T-cell (primary cell): ENCODE results near the gene RAD51AP1. TPM values are rescaled to one million over a fixed set of nuclear protein-coding genes. Genes with fewer than 3 reads are reported as not detected.

Experiments
- ATAC-seq, 4 experiments: fragments of 200-7000 bp in 3 of 4; fragments of 150-1000 bp in 1 of 4; cut with Tn5 transposase; replicated peaks in 1 of 4; 1 replicate in 3 of 4; 2 replicates in 1 of 4; pipeline ENCODE4 v1.10.0; 2021; ENCODE audit warnings: moderate library complexity in 3 of 4, mild to moderate bottlenecking in 2 of 4, moderate number of reproducible peaks in 1 of 4
- CTCF ChIA-PET, 2 donors: fragments of 300-600 bp; sonication (Branson Sonifier 250); formaldehyde crosslinking; loops; one replicate each; lab custom pipeline; 2022; ENCODE audit warnings: antibody characterized with exemption in 2 of 2; lab: Charles Lee
- POLR2A ChIA-PET, 2 donors: fragments of 300-600 bp; sonication (Branson Sonifier 250); formaldehyde crosslinking; loops; one replicate each; lab custom pipeline; 2022; ENCODE audit warnings: antibody characterized with exemption in 2 of 2; lab: Charles Lee
- DNase-seq, 35 experiments: peaks; one replicate each; pipeline versions ENCODE4 v3.0.0 to v3.0.0-alpha.2; 2013 to 2023
- H3K27ac ChIP-seq: one replicate; pipeline ENCODE4 v1.5.1; 2013; ENCODE audit warnings: low read length
- H3K27me3 ChIP-seq, 2 experiments: replicated peaks in 1 of 2; 1 replicate in 1 of 2; 2 replicates in 1 of 2; pipeline versions ENCODE4 v1.6.1 to v1.7.0; 2013; ENCODE audit warnings: low read length in 1 of 2, mixed read lengths in 1 of 2; ENCODE audit not compliant: control insufficient read depth in 2 of 2, insufficient read depth in 2 of 2; ENCODE audit errors: extremely low read depth in 1 of 2
- H3K36me3 ChIP-seq, 2 donors: 1 replicate in 1 of 2; 2 replicates in 1 of 2; pipeline versions ENCODE4 v1.6.1 to v1.7.0; 2013; ENCODE audit warnings: low read length in 1 of 2; ENCODE audit not compliant: control insufficient read depth in 2 of 2, insufficient read depth in 1 of 2; ENCODE audit errors: extremely low read depth in 1 of 2
- H3K4me1 ChIP-seq, 2 experiments: 1 replicate in 1 of 2; 2 replicates in 1 of 2; pipeline versions ENCODE4 v1.6.1 to v1.7.0; 2013; ENCODE audit warnings: low read length in 2 of 2, mixed read lengths in 1 of 2; ENCODE audit not compliant: insufficient read depth in 2 of 2, control insufficient read depth in 1 of 2; ENCODE audit errors: extremely low read depth in 1 of 2
- H3K4me3 ChIP-seq, 2 donors: 1 replicate in 1 of 2; 2 replicates in 1 of 2; pipeline versions ENCODE4 v1.5.1 to v1.7.0; 2013; ENCODE audit warnings: mild to moderate bottlenecking in 2 of 2, low read length in 1 of 2, moderate library complexity in 1 of 2; ENCODE audit not compliant: control insufficient read depth in 1 of 2; ENCODE audit errors: extremely low read depth in 1 of 2
- H3K9me3 ChIP-seq: 2 replicates; pipeline ENCODE4 v1.7.0; 2013
- H3K27ac Mint-ChIP-seq, 2 donors: one replicate each; pipeline ENCODE4 v1.8.0; 2020 to 2021; ENCODE audit warnings: mild to moderate bottlenecking in 2 of 2, mixed read lengths in 2 of 2
- H3K27me3 Mint-ChIP-seq, 2 donors: one replicate each; pipeline ENCODE4 v1.8.0; 2021 to 2022; ENCODE audit warnings: mixed read lengths in 2 of 2
- H3K36me3 Mint-ChIP-seq: one replicate; pipeline ENCODE4 v1.8.0; 2021; ENCODE audit warnings: mixed read lengths
- H3K4me1 Mint-ChIP-seq, 3 donors: one replicate each; pipeline ENCODE4 v1.8.0; 2020 to 2022; ENCODE audit warnings: mixed read lengths in 3 of 3, mild to moderate bottlenecking in 1 of 3
- H3K4me3 Mint-ChIP-seq, 3 donors: one replicate each; pipeline ENCODE4 v1.8.0; 2020 to 2022; ENCODE audit warnings: mild to moderate bottlenecking in 3 of 3, mixed read lengths in 3 of 3, moderate library complexity in 3 of 3
- H3K9me3 Mint-ChIP-seq, 3 donors: one replicate each; pipeline ENCODE4 v1.8.0; 2020 to 2022; ENCODE audit warnings: mixed read lengths in 3 of 3
- WGBS: methylation state at CpG from one replicate; pipeline ENCODE4 v1.1.5; 2013; ENCODE audit warnings: missing lambda C conversion rate; ENCODE audit not compliant: insufficient coverage; 5-methylcytosine and 5-hydroxymethylcytosine counted together
- total RNA-seq, 35 experiments: library from RNA in 6 of 35; stranded (reverse) in 6 of 35; fragments of 120-200 nt in 1 of 35; gene quantifications; one replicate each; pipeline versions ENCODE4 v1.2.1 to v1.2.4 and lab custom pipeline; 2013 to 2026

The RAD51AP1 gene
- total RNA-seq, 5 donors from 2014 or later (not counting 1 experiment from before 2014, with no cell fraction given): 0.60 to 1.7 (median 0.89) TPM

DNA sequence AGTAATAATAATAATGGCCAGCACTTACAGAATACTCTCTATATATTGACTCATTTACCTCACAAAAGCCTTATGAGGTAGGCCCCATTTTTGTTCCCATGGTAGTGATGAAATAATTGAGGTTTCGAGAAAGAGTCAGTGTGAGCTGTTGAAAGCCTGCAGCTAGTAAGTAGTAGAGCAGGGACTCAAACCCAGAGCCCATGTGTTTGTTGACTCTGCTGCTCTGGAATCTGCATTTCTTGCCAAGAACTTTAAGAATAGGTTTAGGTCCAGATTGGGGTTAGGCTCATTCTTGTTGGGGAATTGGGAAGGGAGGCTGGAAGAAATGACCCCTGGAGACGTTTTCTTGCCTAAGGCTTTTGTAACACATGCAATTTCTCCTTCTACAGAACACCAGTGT, 51.3 kb downstream of the RAD51AP1 start:
- no peaks in the 10 kb centered on the region for H3K36me3 ChIP-seq
- H3K27ac ChIP-seq: no peak overlapping the region
- ChIA-PET CTCF (interaction anchor here in 1 of 2 donors (0.6 kb wide), 1 partner anchor 15 kb away, joined by 3 read pairs; no protein-coding TSS in a partner anchor), POLR2A (no interaction called here)
- ATAC-seq: no peak
- no peak overlapping the region for H3K4me3 ChIP-seq
- no peaks in the 10 kb centered on the region for H3K36me3 Mint-ChIP-seq
- H3K9me3 ChIP-seq: no peaks in the 10 kb centered on the region
- H3K4me1 Mint-ChIP-seq: no peaks in the 10 kb centered on the region
- H3K9me3 Mint-ChIP-seq: no peaks in the 10 kb centered on the region
- no peaks in the 10 kb centered on the region for H3K4me1 ChIP-seq
- H3K4me3 Mint-ChIP-seq: no peak overlapping the region
- peaks cover 4 to 9% of the 10 kb centered on the region in 2 donors for H3K27me3 Mint-ChIP-seq
- WGBS: 38% methylated on average over 1 of the region's 2 CpGs
- peaks cover 0 to 7% of the 10 kb centered on the region in 2 experiments for H3K27me3 ChIP-seq
- DNase-seq: no peak
- no peak overlapping the region for H3K27ac Mint-ChIP-seq

DNA sequence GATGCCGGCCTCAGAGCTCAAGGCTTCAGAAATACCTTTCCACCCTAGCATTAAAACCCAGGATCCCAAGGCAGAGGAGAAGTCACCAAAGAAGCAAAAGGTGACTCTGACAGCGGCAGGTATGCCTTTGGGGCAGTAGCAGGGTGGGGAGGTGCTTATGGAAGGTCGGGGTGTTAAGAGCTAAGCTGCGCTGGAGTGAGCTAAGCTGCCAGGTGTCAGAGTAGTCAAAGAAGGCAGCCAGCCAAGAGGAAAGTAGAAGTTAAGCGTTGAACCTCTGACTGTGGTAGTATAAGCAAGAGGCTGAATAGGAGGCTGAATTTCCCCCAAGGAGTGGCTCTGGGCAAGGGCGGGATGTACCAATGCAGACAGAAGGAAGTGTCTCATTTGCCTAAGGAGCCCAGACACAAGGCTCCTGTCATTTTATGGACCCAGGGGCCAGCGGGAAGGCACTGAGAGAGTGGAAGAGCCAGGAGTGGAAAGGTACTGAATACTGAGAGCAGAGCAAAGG, 52.5 kb downstream of the RAD51AP1 start:
- POLR2A ChIA-PET: no interaction called here
- no peaks in the 10 kb centered on the region for H3K36me3 Mint-ChIP-seq
- H3K4me3 Mint-ChIP-seq: no peak overlapping the region

DNA sequence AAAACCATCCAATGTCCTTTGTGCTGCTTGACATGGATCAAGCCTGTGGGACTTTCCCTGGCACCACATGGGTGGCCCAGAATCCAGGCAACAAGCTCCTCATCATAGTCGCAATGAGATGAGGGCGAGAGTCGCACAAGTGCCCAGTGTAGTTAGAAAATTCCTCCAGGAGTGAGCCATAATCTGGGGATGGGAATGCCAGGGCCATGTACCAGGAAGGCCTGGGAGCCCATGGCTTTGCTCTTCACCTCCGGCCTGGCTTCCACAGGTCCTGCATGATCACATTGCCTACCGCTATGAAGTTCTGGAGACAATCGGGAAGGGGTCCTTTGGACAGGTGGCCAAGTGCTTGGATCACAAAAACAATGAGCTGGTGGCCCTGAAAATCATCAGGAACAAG, 57.2 kb downstream of the RAD51AP1 start:
- H3K4me1 Mint-ChIP-seq: no peaks in the 10 kb centered on the region
- 97% methylated on average over 3 of the region's 6 CpGs for WGBS
- no peaks in the 10 kb centered on the region for H3K36me3 ChIP-seq
- no peak overlapping the region for H3K27ac Mint-ChIP-seq
- no peak overlapping the region for H3K4me3 Mint-ChIP-seq
- peaks cover 0 to 10% of the 10 kb centered on the region in 2 experiments for H3K27me3 ChIP-seq
- ChIA-PET POLR2A (interaction anchor here in 1 of 2 donors (0.7 kb wide), 1 partner anchor 55 kb away, joined by 3 read pairs; no protein-coding TSS in a partner anchor), CTCF (no interaction called here)
- peaks cover 0 to 2% of the 10 kb centered on the region in 2 donors for H3K27me3 Mint-ChIP-seq
- no peaks in the 10 kb centered on the region for H3K4me1 ChIP-seq
- DNase-seq: no peak
- H3K4me3 ChIP-seq: no peak overlapping the region
- H3K36me3 Mint-ChIP-seq: no peaks in the 10 kb centered on the region
- H3K27ac ChIP-seq: no peak overlapping the region
- no peaks in the 10 kb centered on the region for H3K9me3 Mint-ChIP-seq
- H3K9me3 ChIP-seq: no peaks in the 10 kb centered on the region
- no peak for ATAC-seq

More for the DNA sequence above, 52.5 kb downstream of the RAD51AP1 start:
- Histone ChIP-seq H3K4me1 (no peaks in the 10 kb centered on the region), H3K27me3 (peaks cover 0 to 9% of the 10 kb centered on the region in 2 experiments), H3K4me3 (no peak overlapping the region), H3K27ac (no peak overlapping the region), H3K36me3 (no peaks in the 10 kb centered on the region), H3K9me3 (no peaks in the 10 kb centered on the region)
- DNase-seq (no peak), ATAC-seq (no peak)
- Mint-ChIP-seq H3K4me1 (no peaks in the 10 kb centered on the region), H3K27ac (no peak overlapping the region), H3K27me3 (peaks cover 4 to 5% of the 10 kb centered on the region in 2 donors), H3K9me3 (no peaks in the 10 kb centered on the region)
- CTCF ChIA-PET: interaction anchor here in 1 of 2 donors (0.6 kb wide), 1 partner anchor 14 kb away, joined by 3 read pairs; no protein-coding TSS in a partner anchor
- 87% methylated on average over 5 of the region's 7 CpGs for WGBS

GRCh38 chr12:4603421-4603820, 64.7 kb downstream of the RAD51AP1 start:
- Histone ChIP-seq H3K4me1 (peaks cover 0 to 2% of the 10 kb centered on the region in 2 experiments), H3K9me3 (no peaks in the 10 kb centered on the region), H3K27me3 (no peaks in the 10 kb centered on the region), H3K27ac (no peak overlapping the region), H3K4me3 (no peak overlapping the region), H3K36me3 (no peaks in the 10 kb centered on the region)
- no peak overlapping the region for H3K4me3 Mint-ChIP-seq
- ChIA-PET POLR2A (no interaction called here), CTCF (interaction anchor here in 1 of 2 donors (0.8 kb wide), 1 partner anchor 9 kb away, joined by 3 read pairs; no protein-coding TSS in a partner anchor)
- no peak overlapping the region for H3K27ac Mint-ChIP-seq
- no peak for DNase-seq
- WGBS: 68% methylated on average over 6 of the region's 7 CpGs
- H3K9me3 Mint-ChIP-seq: no peaks in the 10 kb centered on the region
- H3K36me3 Mint-ChIP-seq: peaks cover 5% of the 10 kb centered on the region
- H3K27me3 Mint-ChIP-seq: peaks cover 3 to 8% of the 10 kb centered on the region in 2 donors
- no peak for ATAC-seq
- peaks cover 14 to 32% (median 30%) of the 10 kb centered on the region in 3 donors for H3K4me1 Mint-ChIP-seq

GRCh38 chr12:4603946-4604345, 65.3 kb downstream of the RAD51AP1 start:
- H3K27me3 ChIP-seq: no peaks in the 10 kb centered on the region
- H3K27me3 Mint-ChIP-seq: peaks cover 3 to 8% of the 10 kb centered on the region in 2 donors
- H3K36me3 ChIP-seq: no peaks in the 10 kb centered on the region
- no CpG with 5 or more reads among the region's 1 CpG for WGBS
- no peak overlapping the region for H3K27ac ChIP-seq
- no peak for ATAC-seq
- no peak overlapping the region for H3K4me3 ChIP-seq
- H3K4me1 Mint-ChIP-seq: peaks cover 19 to 35% (median 31%) of the 10 kb centered on the region in 3 donors
- H3K9me3 ChIP-seq: no peaks in the 10 kb centered on the region
- H3K27ac Mint-ChIP-seq: no peak overlapping the region
- ChIA-PET CTCF (interaction anchor here (0.8 to 2.1 kb wide), 4 partner anchors 8 to 245 kb away, joined by 3 to 9 read pairs (median 4); partner anchors contain the start of genes AKAP3 (in 1 of the 2) and NDUFA9 (in 1 of the 2)), POLR2A (no interaction called here)
- no peak overlapping the region for H3K4me3 Mint-ChIP-seq
- H3K9me3 Mint-ChIP-seq: no peaks in the 10 kb centered on the region
- H3K4me1 ChIP-seq: peaks cover 0 to 2% of the 10 kb centered on the region in 2 experiments
- no peak for DNase-seq
- H3K36me3 Mint-ChIP-seq: peaks cover 8% of the 10 kb centered on the region

DNA sequence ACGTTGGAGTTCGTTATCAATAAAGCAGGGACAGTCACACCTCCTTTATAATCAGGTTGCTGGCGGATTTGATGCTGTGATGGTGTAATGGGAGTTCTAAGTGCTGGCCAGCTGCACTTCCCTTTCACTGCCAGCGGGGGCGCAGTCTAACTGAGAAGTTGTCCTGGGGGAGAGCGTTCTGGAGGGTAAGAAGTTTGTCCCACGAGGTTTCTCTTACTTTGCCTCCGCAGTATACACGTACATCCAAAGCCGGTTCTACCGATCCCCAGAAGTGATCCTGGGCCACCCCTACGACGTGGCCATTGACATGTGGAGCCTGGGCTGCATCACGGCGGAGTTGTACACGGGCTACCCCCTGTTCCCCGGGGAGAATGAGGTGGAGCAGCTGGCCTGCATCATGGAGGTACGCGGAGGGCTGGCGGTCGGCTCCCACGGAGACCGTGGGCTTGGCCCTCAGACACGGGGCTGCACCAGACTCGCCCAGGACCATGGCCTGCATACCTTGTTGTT, 66.0 kb downstream of the RAD51AP1 start:
- H3K27ac ChIP-seq: peak overlapping the region; percentile 15
- peaks cover 0 to 2% of the 10 kb centered on the region in 2 experiments for H3K4me1 ChIP-seq
- 0% methylated on average over 15 of the region's 25 CpGs for WGBS
- CTCF ChIA-PET: interaction anchor here (1.2 to 2.1 kb wide), 3 partner anchors 39 to 244 kb away, joined by 3 to 9 read pairs (median 4); partner anchors contain the start of genes AKAP3 (in 1 of the 2) and NDUFA9 (in 1 of the 2)
- Mint-ChIP-seq H3K4me1 (peaks cover 24 to 39% (median 31%) of the 10 kb centered on the region in 3 donors), H3K36me3 (peaks cover 13% of the 10 kb centered on the region), H3K27me3 (peaks cover 3 to 8% of the 10 kb centered on the region in 2 donors), H3K4me3 (peak overlapping the region; percentile 95 to 99 (median 95)), H3K27ac (peak overlapping the region; percentile 89 to 96), H3K9me3 (no peaks in the 10 kb centered on the region)
- H3K27me3 ChIP-seq: no peaks in the 10 kb centered on the region
- DNase-seq (peak; percentile 52 to 85 (median 69)), ATAC-seq (peak; percentile 95 to 97 (median 96))
- peak overlapping the region; percentile 85 to 98 for H3K4me3 ChIP-seq
- peaks cover 0 to under 1% of the 10 kb centered on the region in 2 donors for H3K36me3 ChIP-seq
- no peaks in the 10 kb centered on the region for H3K9me3 ChIP-seq
- POLR2A ChIA-PET: interaction anchor here in 1 of 2 donors (0.7 kb wide), 1 partner anchor 823 kb away, joined by 7 read pairs; no protein-coding TSS in a partner anchor
